ENCODE measurements around the gene SLFNL1.

DNA sequence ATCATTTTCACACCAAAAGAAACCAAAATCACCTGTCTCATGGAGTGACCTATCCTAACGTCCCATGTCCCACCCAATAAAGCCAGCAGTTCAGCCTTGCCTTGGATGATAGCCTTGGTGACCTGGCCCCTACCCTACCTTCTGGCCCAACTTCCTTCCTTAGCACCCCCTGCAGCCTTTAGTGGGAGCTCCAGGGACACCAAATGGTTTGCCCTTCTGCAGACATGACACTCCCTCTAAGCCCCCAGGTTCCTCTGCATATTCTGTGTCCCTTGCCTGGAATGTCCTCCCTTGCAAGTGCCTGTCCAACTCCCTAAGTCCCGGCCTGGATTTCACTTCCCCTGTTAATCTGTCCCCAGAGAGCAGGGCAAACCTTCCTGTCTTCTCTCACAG is 2.2 kb downstream of the SLFNL1 start:
- TF ChIP-seq, protein P1, sequence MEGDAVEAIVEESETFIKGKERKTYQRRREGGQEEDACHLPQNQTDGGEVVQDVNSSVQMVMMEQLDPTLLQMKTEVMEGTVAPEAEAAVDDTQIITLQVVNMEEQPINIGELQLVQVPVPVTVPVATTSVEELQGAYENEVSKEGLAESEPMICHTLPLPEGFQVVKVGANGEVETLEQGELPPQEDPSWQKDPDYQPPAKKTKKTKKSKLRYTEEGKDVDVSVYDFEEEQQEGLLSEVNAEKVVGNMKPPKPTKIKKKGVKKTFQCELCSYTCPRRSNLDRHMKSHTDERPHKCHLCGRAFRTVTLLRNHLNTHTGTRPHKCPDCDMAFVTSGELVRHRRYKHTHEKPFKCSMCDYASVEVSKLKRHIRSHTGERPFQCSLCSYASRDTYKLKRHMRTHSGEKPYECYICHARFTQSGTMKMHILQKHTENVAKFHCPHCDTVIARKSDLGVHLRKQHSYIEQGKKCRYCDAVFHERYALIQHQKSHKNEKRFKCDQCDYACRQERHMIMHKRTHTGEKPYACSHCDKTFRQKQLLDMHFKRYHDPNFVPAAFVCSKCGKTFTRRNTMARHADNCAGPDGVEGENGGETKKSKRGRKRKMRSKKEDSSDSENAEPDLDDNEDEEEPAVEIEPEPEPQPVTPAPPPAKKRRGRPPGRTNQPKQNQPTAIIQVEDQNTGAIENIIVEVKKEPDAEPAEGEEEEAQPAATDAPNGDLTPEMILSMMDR (IDR thresholded peaks at IDR 0.05) = no peak
- TF ChIP-seq POLR2A (IDR thresholded peaks at IDR 0.05) = no peak
